ENCODE measurements around the gene MYF6.

GRCh38 chr12:80709811-80710726 is 2.6 kb downstream of the MYF6 start:
- TF ChIP-seq ZNF223 (tag by site-specific recombination; IDR thresholded peaks at IDR 0.05) (no peak), OSR2 (tag by site-specific recombination; IDR thresholded peaks at IDR 0.05) (no peak), KLF1 (tag by site-specific recombination; IDR thresholded peaks at IDR 0.05) (no peak), ZSCAN16 (tag by site-specific recombination; IDR thresholded peaks at IDR 0.05) (no peak), ZXDB (tag by site-specific recombination; IDR thresholded peaks at IDR 0.05) (no peak), ZBTB1 (tag by site-specific recombination; IDR thresholded peaks at IDR 0.05) (no peak), ZBTB17 (tag by site-specific recombination; IDR thresholded peaks at IDR 0.05) (no peak), CTCF (tag by site-specific recombination; IDR thresholded peaks at IDR 0.05) (no peak), ZNF274 (IDR thresholded peaks at IDR 0.05; ENCODE audit: low read length) (no peak), ZNF274 (tag by site-specific recombination; IDR thresholded peaks at IDR 0.05; ENCODE audit: borderline replicate concordance) (no peak), ZNF639 (tag by site-specific recombination; IDR thresholded peaks at IDR 0.05) (no peak), YY1 (tag by site-specific recombination; IDR thresholded peaks at IDR 0.05) (no peak), ZNF292 (tag by site-specific recombination; IDR thresholded peaks at IDR 0.05; ENCODE audit: borderline replicate concordance, low read depth) (no peak), ZNF501 (tag by site-specific recombination; IDR thresholded peaks at IDR 0.05) (no peak)

Data from HEK293 (cell line).